IPS-11a (cell line): ENCODE results near the gene TOM1L2.

Experiments
- H3K4me3 ChIP-seq: one replicate; pipeline ENCODE4 v1.5.1; 2013; ENCODE audit warnings: low read depth, low read length, control low read depth

The TOM1L2 gene

GRCh38 chr17:17972126-17972951 is at the start of gene TOM1L2, which contains the start of gene DRC3:
TOM1L2 (minus strand) TSS chr17:17972400; CDS start chr17:17972313, 87 bp downstream.
DRC3 (plus strand) TSS chr17:17972862; CDS start chr17:17977599, 4,737 bp downstream.
- H3K4me3 ChIP-seq: peak within 1 kb of the TSS; percentile 70

GRCh38 chr17:18021372-18021771 is 49.2 kb upstream of the TOM1L2 start:
- no peak overlapping the region for H3K4me3 ChIP-seq

DNA sequence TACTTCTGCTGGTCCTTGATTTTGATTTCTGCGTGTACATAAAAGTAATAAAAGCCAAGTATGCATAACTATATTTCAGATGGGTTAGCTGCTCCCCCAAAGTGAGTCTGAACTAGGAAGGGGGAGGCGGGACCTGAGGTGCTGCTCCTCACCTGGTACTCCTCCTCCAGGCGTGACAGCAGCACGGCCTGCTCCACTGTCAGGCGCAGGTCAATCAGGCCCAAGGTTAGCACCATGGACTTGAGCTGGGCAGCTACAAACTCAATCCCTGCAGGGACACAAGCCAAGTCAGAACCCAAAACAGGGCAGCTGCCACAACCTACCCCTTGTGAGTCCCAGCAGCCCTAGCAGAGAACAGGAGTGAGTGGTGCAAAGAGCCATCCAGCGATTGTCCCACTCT is 48.8 kb upstream of the TOM1L2 start:
- no peak overlapping the region for H3K4me3 ChIP-seq

- H3K4me3 ChIP-seq: no peak overlapping the region
Measured at GRCh38 chr17:18019838-18020154, 47.6 kb upstream of the TOM1L2 start.

GRCh38 chr17:18018411-18018921 is 46.3 kb upstream of the TOM1L2 start:
- H3K4me3 ChIP-seq: no peak overlapping the region

- H3K4me3 ChIP-seq: no peak overlapping the region
Measured at GRCh38 chr17:18017958-18018357, 45.8 kb upstream of the TOM1L2 start.

DNA sequence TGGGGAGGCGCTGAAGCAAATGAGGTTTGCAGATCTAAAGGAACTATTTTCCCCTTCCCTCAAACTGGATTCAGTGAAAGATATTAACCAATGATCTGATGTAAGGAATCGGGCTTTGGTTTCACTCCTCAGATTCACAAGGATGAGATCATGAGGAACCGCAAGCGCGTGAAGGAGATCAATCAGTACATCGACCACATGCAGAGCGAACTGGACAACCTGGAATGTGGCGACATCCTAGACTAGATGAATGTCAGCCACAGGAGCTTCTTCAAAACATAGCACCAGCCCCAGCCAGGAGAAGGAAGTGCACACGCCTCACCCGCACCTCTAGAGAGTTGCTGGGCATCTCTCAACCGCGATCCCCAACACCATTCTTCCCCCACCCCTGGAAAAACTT is 44.2 kb upstream of the TOM1L2 start:
- no peak overlapping the region for H3K4me3 ChIP-seq

DNA sequence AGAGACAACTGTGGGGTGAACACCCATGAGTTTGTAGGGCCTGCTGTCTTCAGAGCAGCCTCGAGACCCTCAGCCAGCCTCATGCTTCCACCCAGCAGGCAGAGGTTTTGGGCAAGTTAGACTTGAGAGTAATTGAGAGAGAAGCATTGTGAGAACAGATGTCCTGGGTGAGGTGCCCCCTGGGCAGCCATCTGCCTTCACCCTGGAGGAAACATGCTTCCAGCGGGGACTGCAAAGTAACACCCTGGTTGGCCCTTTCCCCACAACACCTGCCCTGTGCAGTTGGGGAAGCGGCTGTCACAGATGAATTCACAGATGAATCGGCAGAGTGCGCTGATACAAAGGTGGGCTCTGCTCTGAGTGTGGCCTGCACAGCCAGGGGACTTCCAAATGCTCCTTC is 43.4 kb upstream of the TOM1L2 start:
- no peak overlapping the region for H3K4me3 ChIP-seq

DNA sequence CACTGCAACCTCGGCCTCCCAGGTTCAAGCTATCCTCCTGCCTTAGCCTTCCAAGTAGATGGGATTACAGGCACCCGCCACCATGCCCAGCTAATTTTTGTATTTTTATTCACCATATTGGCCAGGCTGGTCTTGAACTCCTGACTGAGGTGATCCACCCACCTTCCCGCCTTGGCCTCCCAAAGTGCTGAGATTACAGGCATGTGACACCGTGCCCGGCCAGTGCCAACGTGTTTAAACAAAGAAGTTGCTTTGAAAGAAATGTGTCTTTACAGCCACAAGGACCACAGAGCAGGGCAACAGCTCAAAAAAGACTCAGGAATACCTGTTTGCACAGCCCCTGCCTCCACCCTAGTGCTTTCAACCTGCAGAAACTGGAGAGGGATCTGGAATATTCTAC is 41.8 kb upstream of the TOM1L2 start:
- H3K4me3 ChIP-seq: no peak overlapping the region

DNA sequence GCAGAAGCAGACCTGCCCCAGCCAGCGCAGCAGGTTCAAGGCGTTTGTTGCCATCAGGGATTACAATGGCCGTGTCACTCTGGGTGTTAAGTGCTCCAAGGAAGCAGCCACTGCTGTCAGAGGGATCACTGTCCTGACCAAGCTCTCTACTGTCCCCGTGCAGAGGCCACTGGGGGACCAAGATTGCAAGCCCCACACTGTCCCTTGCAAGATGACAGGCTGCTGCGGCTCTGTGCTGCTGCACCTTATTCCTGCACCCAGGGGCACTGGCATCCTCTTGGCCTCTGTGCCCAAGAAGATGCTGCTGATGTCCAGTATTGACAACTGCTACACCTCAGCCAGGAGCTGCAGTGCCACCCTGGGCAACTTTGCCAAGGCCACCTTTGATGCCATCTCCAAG is 39.1 kb upstream of the TOM1L2 start:
- no peak overlapping the region for H3K4me3 ChIP-seq

GRCh38 chr17:18009609-18010420 is 37.6 kb upstream of the TOM1L2 start:
- no peak overlapping the region for H3K4me3 ChIP-seq

- no peak overlapping the region for H3K4me3 ChIP-seq
Measured at GRCh38 chr17:18008496-18009268, 36.5 kb upstream of the TOM1L2 start.

GRCh38 chr17:18006495-18007239 is 34.5 kb upstream of the TOM1L2 start:
- H3K4me3 ChIP-seq: no peak overlapping the region

GRCh38 chr17:18005496-18005895 is 33.3 kb upstream of the TOM1L2 start:
- H3K4me3 ChIP-seq: no peak overlapping the region

- H3K4me3 ChIP-seq: no peak overlapping the region
Measured at GRCh38 chr17:18004884-18005305, 32.7 kb upstream of the TOM1L2 start.

- H3K4me3 ChIP-seq: no peak overlapping the region
Measured at GRCh38 chr17:18004345-18004744, 32.1 kb upstream of the TOM1L2 start.

- no peak overlapping the region for H3K4me3 ChIP-seq
Measured at GRCh38 chr17:18002171-18002570, 30.0 kb upstream of the TOM1L2 start.

- no peak overlapping the region for H3K4me3 ChIP-seq
Measured at GRCh38 chr17:18000030-18000408, 27.8 kb upstream of the TOM1L2 start.

GRCh38 chr17:17999364-18000029 is 27.3 kb upstream of the TOM1L2 start:
- no peak overlapping the region for H3K4me3 ChIP-seq

DNA sequence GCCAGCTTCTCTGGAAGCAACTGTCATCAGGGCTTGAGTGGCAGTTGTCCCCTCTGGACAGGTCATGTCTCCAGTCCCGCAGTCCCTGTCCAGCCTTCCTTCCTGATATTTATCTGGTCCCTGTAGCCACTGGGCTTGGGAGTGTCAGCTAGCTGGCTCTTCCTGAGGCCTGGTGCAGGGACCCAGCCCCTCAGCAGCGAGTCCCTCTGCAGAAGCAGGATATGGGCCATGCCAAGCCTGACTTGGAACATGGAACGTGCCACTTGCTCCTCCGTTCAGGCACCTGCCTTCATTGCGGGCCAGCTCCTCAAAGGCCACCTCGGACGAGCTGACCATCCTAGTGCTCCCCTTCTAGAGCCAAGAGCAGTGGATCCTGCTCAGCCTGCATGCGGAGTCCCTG is 26.7 kb upstream of the TOM1L2 start:
- H3K4me3 ChIP-seq: no peak overlapping the region
